H9 (cell line): Measurements from ENCODE around the gene RBM45. TPM values are rescaled to one million over a fixed set of nuclear protein-coding genes. Genes with fewer than 3 reads are reported as not detected.

Source experiments
- DNase-seq: peaks from one replicate; pipeline ENCODE4 v3.0.0-alpha.2; 2017
- H2AFZ ChIP-seq: one replicate; pipeline ENCODE4 v1.6.1; 2013; ENCODE audit warnings: mild to moderate bottlenecking, low read length, control low read depth, moderate library complexity
- H2AK5ac ChIP-seq: 2 replicates; pipeline ENCODE4 v1.6.1; 2013; ENCODE audit warnings: low read length, control low read depth, mixed read lengths; ENCODE audit not compliant: insufficient read length
- H2BK120ac ChIP-seq: one replicate; pipeline ENCODE4 v1.6.1; 2013; ENCODE audit warnings: low read depth, mild to moderate bottlenecking, low read length, control low read depth, inconsistent platforms; ENCODE audit not compliant: poor library complexity, severe bottlenecking
- H2BK12ac ChIP-seq: 2 replicates; pipeline ENCODE4 v1.6.1; 2013; ENCODE audit warnings: low read length, control low read depth, mixed read lengths, low read depth; ENCODE audit not compliant: insufficient read length
- H2BK15ac ChIP-seq: 2 replicates; pipeline ENCODE4 v1.6.1; 2013; ENCODE audit warnings: low read depth, low read length, control low read depth
- H2BK20ac ChIP-seq: one replicate; pipeline ENCODE4 v1.6.1; 2013; ENCODE audit warnings: low read depth, mild to moderate bottlenecking, low read length, control low read depth, inconsistent platforms; ENCODE audit not compliant: poor library complexity, severe bottlenecking
- H2BK5ac ChIP-seq: 2 replicates; pipeline ENCODE4 v1.6.1; 2013; ENCODE audit warnings: low read length, control low read depth, mixed read lengths; ENCODE audit not compliant: insufficient read length
- H3K14ac ChIP-seq: 2 replicates; pipeline ENCODE4 v1.6.1; 2013; ENCODE audit warnings: low read length, control low read depth; ENCODE audit not compliant: insufficient read depth
- H3K18ac ChIP-seq: 2 replicates; pipeline ENCODE4 v1.6.1; 2013; ENCODE audit warnings: low read depth, mild to moderate bottlenecking, mixed read lengths, low read length, control low read depth; ENCODE audit not compliant: insufficient read length
- H3K23ac ChIP-seq: 2 replicates; pipeline ENCODE4 v1.6.1; 2013; ENCODE audit warnings: low read length, control low read depth, mixed read lengths, low read depth; ENCODE audit not compliant: insufficient read length
- H3K23me2 ChIP-seq: 2 replicates; pipeline ENCODE4 v1.6.1; 2013; ENCODE audit warnings: low read depth, mild to moderate bottlenecking, mixed read lengths, low read length, control low read depth; ENCODE audit not compliant: insufficient read length, poor library complexity, severe bottlenecking
- H3K27ac ChIP-seq: 2 replicates; pipeline ENCODE4 v1.5.1; 2013; ENCODE audit warnings: low read length, control low read depth, mixed read lengths, low read depth; ENCODE audit not compliant: insufficient read length
- H3K27me3 ChIP-seq: 2 replicates; pipeline ENCODE4 v1.6.1; 2013; ENCODE audit warnings: low read length, control low read depth, inconsistent platforms; ENCODE audit not compliant: insufficient read depth
- H3K4ac ChIP-seq: 2 replicates; pipeline ENCODE4 v1.6.1; 2013; ENCODE audit warnings: low read depth, mild to moderate bottlenecking, control low read depth, inconsistent platforms, low read length, moderate library complexity
- H3K4me1 ChIP-seq: 2 replicates; pipeline ENCODE4 v1.6.1; 2013; ENCODE audit warnings: low read length, control low read depth, inconsistent platforms; ENCODE audit not compliant: insufficient read depth
- H3K4me2 ChIP-seq: 2 replicates; pipeline ENCODE4 v1.6.1; 2013; ENCODE audit warnings: low read length, control low read depth, mixed read lengths; ENCODE audit not compliant: insufficient read length, insufficient read depth
- H3K56ac ChIP-seq: 2 replicates; pipeline ENCODE4 v1.6.1; 2013; ENCODE audit warnings: low read depth, mild to moderate bottlenecking, mixed read lengths, low read length, control low read depth; ENCODE audit not compliant: insufficient read length
- H3K79me1 ChIP-seq: 2 replicates; pipeline ENCODE4 v1.6.1; 2013; ENCODE audit warnings: low read depth, mild to moderate bottlenecking, moderate library complexity, low read length, control low read depth, inconsistent platforms; ENCODE audit not compliant: insufficient read depth, poor library complexity, severe bottlenecking
- H3K79me2 ChIP-seq: 2 replicates; pipeline ENCODE4 v1.6.1; 2013; ENCODE audit warnings: low read length, control low read depth, inconsistent platforms; ENCODE audit not compliant: insufficient read depth
- H3K9ac ChIP-seq: 2 replicates; pipeline ENCODE4 v1.6.1; 2013; ENCODE audit warnings: low read length, control low read depth, mixed read lengths; ENCODE audit not compliant: insufficient read length; ENCODE audit errors: extremely low read depth
- H3K9me3 ChIP-seq: one replicate; pipeline ENCODE4 v1.6.1; 2013; ENCODE audit warnings: low read depth, low read length, inconsistent platforms; ENCODE audit not compliant: control insufficient read depth
- H3T11ph ChIP-seq: one replicate; pipeline ENCODE4 v1.6.1; 2013; ENCODE audit warnings: mild to moderate bottlenecking, low read length, control low read depth, inconsistent platforms
- H4K20me1 ChIP-seq: one replicate; pipeline ENCODE4 v1.6.1; 2013; ENCODE audit not compliant: control insufficient read depth, insufficient read length, insufficient read depth
- H4K5ac ChIP-seq: 2 replicates; pipeline ENCODE4 v1.6.1; 2013; ENCODE audit warnings: low read depth, mild to moderate bottlenecking, mixed read lengths, low read length, control low read depth; ENCODE audit not compliant: insufficient read length
- H4K8ac ChIP-seq: replicated peaks from 2 replicates; pipeline ENCODE4 v1.6.1; 2013; ENCODE audit warnings: low read length, control low read depth, mixed read lengths, low read depth; ENCODE audit not compliant: insufficient read length
- H4K91ac ChIP-seq: 2 replicates; pipeline ENCODE4 v1.6.1; 2013; ENCODE audit warnings: low read depth, mild to moderate bottlenecking, moderate library complexity, mixed read lengths, low read length, control low read depth; ENCODE audit not compliant: insufficient read length
- H3K27ac Mint-ChIP-seq, 3 experiments: 2 replicates in 2 of 3; 3 replicates in 1 of 3; pipeline ENCODE4 v1.8.0; 2020 to 2021; ENCODE audit warnings: mixed read lengths in 3 of 3, mild to moderate bottlenecking in 1 of 3, moderate library complexity in 1 of 3
- H3K27me3 Mint-ChIP-seq: 2 replicates; pipeline ENCODE4 v1.8.0; 2021; ENCODE audit warnings: low read depth, mild to moderate bottlenecking, moderate library complexity, mixed read lengths
- H3K36me3 Mint-ChIP-seq, 3 experiments: 2 replicates in 2 of 3; 3 replicates in 1 of 3; pipeline ENCODE4 v1.8.0; 2020 to 2021; ENCODE audit warnings: low read depth in 3 of 3, mixed read lengths in 3 of 3; ENCODE audit not compliant: insufficient read depth in 1 of 3
- H3K4me1 Mint-ChIP-seq, 2 experiments: 2 replicates each; pipeline ENCODE4 v1.8.0; 2020; ENCODE audit warnings: mixed read lengths in 2 of 2
- H3K4me3 Mint-ChIP-seq, 2 experiments: 2 replicates in 1 of 2; 3 replicates in 1 of 2; pipeline ENCODE4 v1.8.0; 2020 to 2021; ENCODE audit warnings: mild to moderate bottlenecking in 2 of 2, mixed read lengths in 2 of 2, moderate library complexity in 1 of 2
- H3K9me3 Mint-ChIP-seq, 2 experiments: 2 replicates in 1 of 2; 3 replicates in 1 of 2; pipeline ENCODE4 v1.8.0; 2020; ENCODE audit warnings: mild to moderate bottlenecking in 2 of 2, mixed read lengths in 2 of 2, moderate library complexity in 1 of 2
- WGBS: extraction: QIAGEN DNeasy Blood & Tissue Kit; methylation state at CpG from one replicate; pipeline ENCODE4 v1.1.7; 2013; ENCODE audit warnings: missing lambda C conversion rate, low lambda C conversion rate, mixed read lengths; ENCODE audit not compliant: insufficient read length; ENCODE audit errors: extremely low coverage; 5-methylcytosine and 5-hydroxymethylcytosine counted together
- total RNA-seq: library from RNA; stranded (reverse); gene quantifications from 2 replicates; pipeline ENCODE4 v1.2.1, GENCODE V29; 2021
- TF ChIP-seq, protein P1 (sequence below): fragments of 200-600 bp; sonication (generic); conservative IDR thresholded peaks from 3 replicates; pipeline ENCODE4 v1.8.0; 2021; ENCODE audit warnings: antibody characterized with exemption, mild to moderate bottlenecking

The RBM45 gene
- total RNA-seq, 1 experiment from 2014 or later, result 13.9 TPM

DNA sequence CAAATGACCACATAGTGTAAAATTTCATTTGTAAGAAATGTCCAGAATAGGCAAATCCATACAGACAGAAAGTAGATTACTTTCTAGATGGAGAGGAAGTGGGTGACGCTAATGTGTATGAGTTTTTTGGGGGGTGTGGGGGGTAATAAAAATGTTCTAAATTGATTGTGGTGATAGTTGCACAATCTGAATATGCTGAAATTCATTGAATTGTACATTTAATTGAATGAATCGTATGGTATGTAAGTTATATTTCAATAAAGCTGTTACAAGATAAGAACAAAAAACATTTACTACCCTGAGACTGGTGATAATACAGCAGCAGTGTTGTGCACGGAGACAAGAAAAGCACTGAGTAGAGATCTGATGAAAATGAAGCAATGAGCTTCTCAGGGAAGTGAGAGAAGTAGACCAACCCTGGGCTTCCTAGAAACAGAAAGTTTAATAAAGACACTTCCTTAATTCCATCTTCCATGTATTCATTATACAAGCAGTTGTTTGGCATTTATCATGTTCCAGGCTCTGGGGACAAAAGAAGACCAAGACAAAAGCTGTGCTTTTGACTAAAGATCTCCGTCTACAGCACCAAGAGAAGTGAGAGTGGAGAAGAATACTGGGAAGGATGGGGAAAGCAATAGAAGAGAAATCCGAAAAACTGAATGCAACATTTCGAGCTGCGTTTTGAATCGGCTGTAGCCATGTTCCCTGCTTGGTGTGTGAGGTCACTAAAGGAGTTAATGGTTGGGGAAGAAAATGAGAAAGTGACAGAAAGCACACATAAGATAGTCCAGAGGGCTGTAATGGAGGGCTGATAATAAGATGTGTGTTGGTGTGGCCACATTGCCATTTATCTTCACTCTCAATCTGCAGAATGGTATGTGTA, 37.9 kb upstream of the RBM45 start:
- Histone ChIP-seq H2BK12ac (no peak overlapping the region), H3K4me2 (no peak overlapping the region), H3K79me2 (no peaks in the 10 kb centered on the region), H4K8ac (no peak overlapping the region), H3K14ac (no peak overlapping the region), H3K9me3 (no peaks in the 10 kb centered on the region), H4K91ac (no peak overlapping the region), H3K4me1 (no peaks in the 10 kb centered on the region), H2BK20ac (no peak overlapping the region), H3K4ac (no peak overlapping the region), H2AK5ac (no peak overlapping the region), H2BK5ac (no peak overlapping the region), H2BK15ac (no peak overlapping the region), H3K23ac (no peak overlapping the region), H3K79me1 (no peaks in the 10 kb centered on the region), H3K27me3 (no peaks in the 10 kb centered on the region; the same call in 1 of the 2 replicates), H3K27ac (no peak overlapping the region), H3K23me2 (peaks cover 5% of the 10 kb centered on the region), H3K9ac (no peak overlapping the region), H2AFZ (no peak overlapping the region), H3K56ac (no peak overlapping the region), H3K18ac (no peak overlapping the region), H4K20me1 (no peaks in the 10 kb centered on the region), H3T11ph (no peak overlapping the region), H2BK120ac (no peak overlapping the region), H4K5ac (no peak overlapping the region)
- DNase-seq, result no peak
- no peak overlapping the region for H3K27ac Mint-ChIP-seq
- no peaks in the 10 kb centered on the region for H3K36me3 Mint-ChIP-seq
- no peak overlapping the region for H3K4me3 Mint-ChIP-seq
- H3K9me3 Mint-ChIP-seq, result peaks cover 0 to 3% of the 10 kb centered on the region in 2 experiments; a peak in 2 of 5 replicates
- TF ChIP-seq, protein P1, sequence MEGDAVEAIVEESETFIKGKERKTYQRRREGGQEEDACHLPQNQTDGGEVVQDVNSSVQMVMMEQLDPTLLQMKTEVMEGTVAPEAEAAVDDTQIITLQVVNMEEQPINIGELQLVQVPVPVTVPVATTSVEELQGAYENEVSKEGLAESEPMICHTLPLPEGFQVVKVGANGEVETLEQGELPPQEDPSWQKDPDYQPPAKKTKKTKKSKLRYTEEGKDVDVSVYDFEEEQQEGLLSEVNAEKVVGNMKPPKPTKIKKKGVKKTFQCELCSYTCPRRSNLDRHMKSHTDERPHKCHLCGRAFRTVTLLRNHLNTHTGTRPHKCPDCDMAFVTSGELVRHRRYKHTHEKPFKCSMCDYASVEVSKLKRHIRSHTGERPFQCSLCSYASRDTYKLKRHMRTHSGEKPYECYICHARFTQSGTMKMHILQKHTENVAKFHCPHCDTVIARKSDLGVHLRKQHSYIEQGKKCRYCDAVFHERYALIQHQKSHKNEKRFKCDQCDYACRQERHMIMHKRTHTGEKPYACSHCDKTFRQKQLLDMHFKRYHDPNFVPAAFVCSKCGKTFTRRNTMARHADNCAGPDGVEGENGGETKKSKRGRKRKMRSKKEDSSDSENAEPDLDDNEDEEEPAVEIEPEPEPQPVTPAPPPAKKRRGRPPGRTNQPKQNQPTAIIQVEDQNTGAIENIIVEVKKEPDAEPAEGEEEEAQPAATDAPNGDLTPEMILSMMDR, result no peak
- H3K4me1 Mint-ChIP-seq, result peaks cover 12 to 14% of the 10 kb centered on the region in 2 experiments
- H3K27me3 Mint-ChIP-seq, result peaks cover 61% of the 10 kb centered on the region
- WGBS, result no CpG with 5 or more reads among the region's 8 CpGs
